GM18861 (cell line): ENCODE data around the gene TUBB2A.

Source experiments
- ATAC-seq: cut with Tn5 transposase; IDR thresholded peaks from one replicate; pipeline ENCODE4 v1.9.1; 2021; ENCODE audit not compliant: unreplicated experiment

The TUBB2A gene

GRCh38 chr6:3124667-3125066 is 32.7 kb downstream of the TUBB2A start:
- ATAC-seq: no peak

GRCh38 chr6:3122823-3123182 is 34.5 kb downstream of the TUBB2A start:
- ATAC-seq: no peak

GRCh38 chr6:3120765-3121089 is 36.6 kb downstream of the TUBB2A start:
- ATAC-seq: no peak

GRCh38 chr6:3119040-3119723 is 38.2 kb downstream of the TUBB2A start:
- ATAC-seq: peak; percentile 14

GRCh38 chr6:3118353-3119039 is 38.8 kb downstream of the TUBB2A start, which contains the start of gene BPHL:
Gene BPHL (plus strand): TSS chr6:3118711. CDS start chr6:3118741, 30 bp downstream.
- peak; percentile 84 for ATAC-seq

- ATAC-seq: peak; percentile 1
Measured at GRCh38 chr6:3117912-3118352, 39.4 kb downstream of the TUBB2A start.

GRCh38 chr6:3114377-3114776 is 43.0 kb downstream of the TUBB2A start:
- ATAC-seq: no peak

- no peak for ATAC-seq
Measured at GRCh38 chr6:3109761-3110160, 47.6 kb downstream of the TUBB2A start.

- no peak for ATAC-seq
Measured at GRCh38 chr6:3108746-3109414, 48.5 kb downstream of the TUBB2A start.
